ENCODE measurements around the gene MUC4.

The MUC4 gene

DNA sequence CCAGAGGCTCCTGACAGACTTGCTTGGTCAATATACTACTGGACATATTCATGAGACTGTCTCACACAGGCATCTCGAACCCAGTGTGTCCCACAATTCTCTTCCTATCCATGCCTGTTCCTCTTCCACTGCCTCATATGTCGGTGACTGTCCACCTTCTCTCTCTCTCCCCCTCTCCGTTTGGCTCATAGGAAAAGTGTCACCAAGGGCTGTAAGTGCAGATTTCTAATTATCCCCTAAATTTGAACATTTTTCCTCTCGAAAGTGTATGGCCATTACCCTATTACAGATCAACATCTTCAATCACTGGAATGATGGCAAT lies 113.4 kb downstream of the MUC4 start:
- TF ChIP-seq ZFX (IDR thresholded peaks at IDR 0.05): no peak
- TF ChIP-seq, protein P1, sequence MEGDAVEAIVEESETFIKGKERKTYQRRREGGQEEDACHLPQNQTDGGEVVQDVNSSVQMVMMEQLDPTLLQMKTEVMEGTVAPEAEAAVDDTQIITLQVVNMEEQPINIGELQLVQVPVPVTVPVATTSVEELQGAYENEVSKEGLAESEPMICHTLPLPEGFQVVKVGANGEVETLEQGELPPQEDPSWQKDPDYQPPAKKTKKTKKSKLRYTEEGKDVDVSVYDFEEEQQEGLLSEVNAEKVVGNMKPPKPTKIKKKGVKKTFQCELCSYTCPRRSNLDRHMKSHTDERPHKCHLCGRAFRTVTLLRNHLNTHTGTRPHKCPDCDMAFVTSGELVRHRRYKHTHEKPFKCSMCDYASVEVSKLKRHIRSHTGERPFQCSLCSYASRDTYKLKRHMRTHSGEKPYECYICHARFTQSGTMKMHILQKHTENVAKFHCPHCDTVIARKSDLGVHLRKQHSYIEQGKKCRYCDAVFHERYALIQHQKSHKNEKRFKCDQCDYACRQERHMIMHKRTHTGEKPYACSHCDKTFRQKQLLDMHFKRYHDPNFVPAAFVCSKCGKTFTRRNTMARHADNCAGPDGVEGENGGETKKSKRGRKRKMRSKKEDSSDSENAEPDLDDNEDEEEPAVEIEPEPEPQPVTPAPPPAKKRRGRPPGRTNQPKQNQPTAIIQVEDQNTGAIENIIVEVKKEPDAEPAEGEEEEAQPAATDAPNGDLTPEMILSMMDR (conservative IDR thresholded peaks at IDR 0.05): no peak

DNA sequence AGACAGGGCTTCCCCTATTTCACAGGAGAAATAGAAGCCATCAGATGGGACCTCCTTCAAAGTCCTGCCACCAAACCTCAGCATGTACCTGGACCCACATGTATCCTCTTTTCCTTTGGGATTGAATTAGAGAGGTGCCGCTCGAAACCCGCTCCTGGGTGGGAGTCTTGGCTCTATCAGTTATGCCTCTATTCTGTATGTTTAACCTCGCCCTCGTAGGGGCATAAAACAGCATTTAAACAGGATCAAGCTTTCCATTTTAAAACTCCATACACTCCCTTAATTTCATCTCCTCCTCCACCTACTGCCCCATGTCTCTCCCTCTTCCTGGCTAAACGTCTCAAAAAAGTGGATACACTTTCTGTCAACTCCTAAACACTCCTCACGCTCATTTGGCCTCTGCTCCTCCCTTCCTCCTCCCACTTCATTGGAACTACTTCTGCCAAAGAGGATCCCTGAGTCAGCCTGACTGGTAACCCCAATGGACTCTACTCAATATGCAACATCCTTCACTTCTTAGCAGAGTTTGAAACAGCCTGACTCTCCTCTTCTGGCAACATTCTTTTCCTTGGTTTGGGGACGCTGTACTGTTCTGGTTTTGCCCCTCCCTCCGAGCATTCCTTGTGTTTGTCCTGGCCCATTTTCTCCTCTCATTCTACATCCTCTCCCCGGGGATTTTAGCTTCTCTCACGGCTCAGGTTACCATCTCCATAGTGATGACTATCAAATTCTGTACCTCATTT lies 114.0 kb downstream of the MUC4 start:
- no peak overlapping the region for H3K27ac ChIP-seq
- TF ChIP-seq ZFX (IDR thresholded peaks at IDR 0.05): no peak
- TF ChIP-seq, protein P1 (conservative IDR thresholded peaks at IDR 0.05): no peak

More for the DNA sequence above, 113.4 kb downstream of the MUC4 start:
- no peak overlapping the region for H3K27ac ChIP-seq
